ENCODE results near the gene DICER1. TPM values are rescaled to one million over a fixed set of nuclear protein-coding genes. Genes with fewer than 3 reads are reported as not detected.
A peak's percentile ranks its signal among the peaks of the same experiment; 100 is the strongest.

Gene DICER1
- total RNA-seq, 1 donor from 2014 or later = 66.4 TPM

- TF ChIP-seq CTCF (IDR thresholded peaks at IDR 0.05) = no peak
- intact Hi-C loops (cut with DNase I) = no loop called here
- no peak for DNase-seq
Observed at GRCh38 chr14:95163666-95164065, 6.3 kb upstream of the DICER1 start.

GRCh38 chr14:95163132-95163531 lies 5.8 kb upstream of the DICER1 start:
- Histone ChIP-seq H3K27me3 (ENCODE audit: low read depth) (no peaks in the 10 kb centered on the region), H3K27ac (no peak overlapping the region), H3K4me3 (no peak overlapping the region), H3K9me3 (no peaks in the 10 kb centered on the region), H3K4me1 (peaks cover 17% of the 10 kb centered on the region), H3K36me3 (no peaks in the 10 kb centered on the region)
- no peak for TF ChIP-seq CTCF (IDR thresholded peaks at IDR 0.05)
- ATAC-seq (peak; percentile 26 to 55), DNase-seq (no peak)
- intact Hi-C loops (cut with DNase I) = no loop called here

More at GRCh38 chr14:95163666-95164065, 6.3 kb upstream of the DICER1 start:
- H3K4me3 ChIP-seq = no peak overlapping the region
- no peaks in the 10 kb centered on the region for H3K27me3 ChIP-seq (ENCODE audit: low read depth)
- H3K4me1 ChIP-seq = peaks cover 11% of the 10 kb centered on the region
- no peak for ATAC-seq
- no peaks in the 10 kb centered on the region for H3K36me3 ChIP-seq
- no peaks in the 10 kb centered on the region for H3K9me3 ChIP-seq
- H3K27ac ChIP-seq = no peak overlapping the region

GRCh38 chr14:95162641-95163040 lies 5.3 kb upstream of the DICER1 start:
- Histone ChIP-seq H3K4me1 (peaks cover 19% of the 10 kb centered on the region), H3K4me3 (no peak overlapping the region), H3K9me3 (no peaks in the 10 kb centered on the region), H3K27me3 (ENCODE audit: low read depth) (no peaks in the 10 kb centered on the region), H3K27ac (no peak overlapping the region), H3K36me3 (no peaks in the 10 kb centered on the region)
- ATAC-seq = no peak
- TF ChIP-seq CTCF (IDR thresholded peaks at IDR 0.05) = no peak
- intact Hi-C loops (cut with DNase I) = no loop called here
- DNase-seq = no peak

GRCh38 chr14:95157048-95157326 lies 342 bp downstream of the DICER1 start:
- intact Hi-C loops (cut with DNase I) = no loop called here
- peak; percentile 43 to 63 for ATAC-seq

GRCh38 chr14:95156161-95157047 lies 925 bp downstream of the DICER1 start:
- DNase-seq (peak; percentile 74), ATAC-seq (peak; percentile 48 to 54)
- intact Hi-C loops (cut with DNase I) = no loop called here
- no peaks in the 10 kb centered on the region for H3K27me3 ChIP-seq (ENCODE audit: low read depth)
- H3K36me3 ChIP-seq = no peaks in the 10 kb centered on the region
- H3K4me3 ChIP-seq = peak overlapping the region; percentile 78
- H3K27ac ChIP-seq = peak overlapping the region; percentile 95
- TF ChIP-seq CTCF (IDR thresholded peaks at IDR 0.05) = no peak
- H3K4me1 ChIP-seq = peaks cover 62% of the 10 kb centered on the region
- no peaks in the 10 kb centered on the region for H3K9me3 ChIP-seq

More at GRCh38 chr14:95157048-95157326, 342 bp downstream of the DICER1 start:
- Histone ChIP-seq H3K27me3 (ENCODE audit: low read depth) (no peaks in the 10 kb centered on the region), H3K36me3 (no peaks in the 10 kb centered on the region), H3K4me1 (peaks cover 56% of the 10 kb centered on the region), H3K4me3 (peak overlapping the region; percentile 78), H3K9me3 (no peaks in the 10 kb centered on the region), H3K27ac (peak overlapping the region; percentile 95)
- TF ChIP-seq CTCF (IDR thresholded peaks at IDR 0.05) = no peak
- no peak for DNase-seq
